DND-41 (cell line): ENCODE data around the gene SUCO.

Experiments
- EZH2 ChIP-seq: IDR thresholded peaks from 3 replicates; pipeline ENCODE4 v1.6.1; 2012; ENCODE audit warnings: borderline replicate concordance, low read depth, mild to moderate bottlenecking, moderate library complexity, low read length, inconsistent platforms; ENCODE audit not compliant: severe bottlenecking
- TF ChIP-seq, protein P1 (sequence below): IDR thresholded peaks from 2 replicates; pipeline ENCODE4 v1.5.1; 2012; ENCODE audit warnings: borderline replicate concordance, low read length, moderate library complexity, mild to moderate bottlenecking; ENCODE audit not compliant: poor library complexity, severe bottlenecking; ENCODE audit errors: extremely low read depth

DNA sequence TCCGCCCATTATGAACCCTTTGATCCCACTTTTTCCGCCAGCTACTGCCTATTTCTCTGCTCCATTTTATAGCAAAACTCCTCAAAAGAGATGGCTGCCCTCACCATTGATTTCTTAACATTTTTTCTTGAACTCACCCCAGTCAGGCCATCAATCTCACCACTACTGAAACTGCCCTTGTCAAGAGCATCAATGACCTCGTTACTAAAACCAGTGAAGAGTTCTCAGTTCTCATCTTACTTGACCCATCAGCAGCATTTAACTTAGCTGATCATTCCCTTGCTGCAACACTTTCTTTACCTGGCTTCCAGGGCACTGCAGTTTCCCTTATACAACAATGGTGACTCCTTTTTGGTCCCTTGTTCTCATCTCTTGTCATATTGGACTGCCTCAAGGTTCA, 90.8 kb downstream of the SUCO start:
- TF ChIP-seq EZH2 = no peak
- TF ChIP-seq, protein P1, sequence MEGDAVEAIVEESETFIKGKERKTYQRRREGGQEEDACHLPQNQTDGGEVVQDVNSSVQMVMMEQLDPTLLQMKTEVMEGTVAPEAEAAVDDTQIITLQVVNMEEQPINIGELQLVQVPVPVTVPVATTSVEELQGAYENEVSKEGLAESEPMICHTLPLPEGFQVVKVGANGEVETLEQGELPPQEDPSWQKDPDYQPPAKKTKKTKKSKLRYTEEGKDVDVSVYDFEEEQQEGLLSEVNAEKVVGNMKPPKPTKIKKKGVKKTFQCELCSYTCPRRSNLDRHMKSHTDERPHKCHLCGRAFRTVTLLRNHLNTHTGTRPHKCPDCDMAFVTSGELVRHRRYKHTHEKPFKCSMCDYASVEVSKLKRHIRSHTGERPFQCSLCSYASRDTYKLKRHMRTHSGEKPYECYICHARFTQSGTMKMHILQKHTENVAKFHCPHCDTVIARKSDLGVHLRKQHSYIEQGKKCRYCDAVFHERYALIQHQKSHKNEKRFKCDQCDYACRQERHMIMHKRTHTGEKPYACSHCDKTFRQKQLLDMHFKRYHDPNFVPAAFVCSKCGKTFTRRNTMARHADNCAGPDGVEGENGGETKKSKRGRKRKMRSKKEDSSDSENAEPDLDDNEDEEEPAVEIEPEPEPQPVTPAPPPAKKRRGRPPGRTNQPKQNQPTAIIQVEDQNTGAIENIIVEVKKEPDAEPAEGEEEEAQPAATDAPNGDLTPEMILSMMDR = no peak
